Keratinocyte (primary cell): ENCODE results near the gene NID2. TPM values are rescaled to one million over a fixed set of nuclear protein-coding genes. Genes with fewer than 3 reads are reported as not detected.
A peak's percentile ranks its signal among the peaks of the same experiment; 100 is the strongest.

ENCODE experiments used
- DNase-seq: peaks from one replicate; pipeline ENCODE4 v3.0.0-alpha.2; 2011; ENCODE audit warnings: low read depth, missing footprints, low spot score
- FAIRE-seq: peaks from 2 replicates; lab custom pipeline; 2011; peaks lifted over from hg19 to GRCh38; lab: Jason Lieb, UNC
- H2AFZ ChIP-seq: 2 replicates; pipeline ENCODE4 v1.6.0; 2012; ENCODE audit warnings: low read length, control low read depth, inconsistent platforms; ENCODE audit not compliant: control insufficient read depth
- H3K27ac ChIP-seq: 2 replicates; pipeline ENCODE4 v1.5.1; 2011; ENCODE audit warnings: low read length; ENCODE audit not compliant: control insufficient read depth, insufficient read depth
- H3K27me3 ChIP-seq: 3 replicates; pipeline ENCODE4 v1.6.0; 2011; ENCODE audit warnings: low read length; ENCODE audit not compliant: control insufficient read depth, insufficient read depth; ENCODE audit errors: extremely low read depth
- H3K36me3 ChIP-seq, 2 experiments: 2 replicates in 1 of 2; 3 replicates in 1 of 2; pipeline ENCODE4 v1.5.1; 2011; ENCODE audit warnings: low read length in 2 of 2, mild to moderate bottlenecking in 1 of 2; ENCODE audit not compliant: control insufficient read depth in 2 of 2, insufficient read depth in 2 of 2; ENCODE audit errors: extremely low read depth in 1 of 2
- H3K4me1 ChIP-seq: 3 replicates; pipeline ENCODE4 v1.5.1; 2011; ENCODE audit warnings: low read length; ENCODE audit not compliant: control insufficient read depth, insufficient read depth; ENCODE audit errors: extremely low read depth
- H3K4me2 ChIP-seq: 3 replicates; pipeline ENCODE4 v1.6.0; 2011; ENCODE audit warnings: low read depth, low read length; ENCODE audit not compliant: control insufficient read depth, insufficient read depth; ENCODE audit errors: extremely low read depth
- H3K4me3 ChIP-seq, 3 experiments: fragments of 200-600 bp in 1 of 3; sonication (generic) in 1 of 3; 2 replicates in 2 of 3; 3 replicates in 1 of 3; pipeline ENCODE4 v1.5.1; 2011 to 2016; ENCODE audit warnings: low read length in 3 of 3, mild to moderate bottlenecking in 3 of 3, control low read depth in 2 of 3, inconsistent platforms in 1 of 3, low read depth in 1 of 3, mixed read lengths in 1 of 3, mixed run types in 1 of 3, moderate library complexity in 1 of 3; ENCODE audit not compliant: control insufficient read depth in 2 of 3, insufficient read depth in 2 of 3; ENCODE audit errors: extremely low read depth in 1 of 3
- H3K79me2 ChIP-seq: 2 replicates; pipeline ENCODE4 v1.6.0; 2012; ENCODE audit warnings: low read length; ENCODE audit not compliant: control insufficient read depth, insufficient read depth
- H3K9ac ChIP-seq: 3 replicates; pipeline ENCODE4 v1.6.0; 2011; ENCODE audit warnings: low read length; ENCODE audit not compliant: control insufficient read depth, insufficient read depth; ENCODE audit errors: extremely low read depth
- H3K9me1 ChIP-seq: 3 replicates; pipeline ENCODE4 v1.6.0; 2011; ENCODE audit warnings: low read length; ENCODE audit not compliant: control insufficient read depth, insufficient read depth; ENCODE audit errors: extremely low read depth
- H3K9me3 ChIP-seq: 2 replicates; pipeline ENCODE4 v1.5.1; 2012; ENCODE audit warnings: low read depth, low read length; ENCODE audit not compliant: control insufficient read depth
- H4K20me1 ChIP-seq: 3 replicates; pipeline ENCODE4 v1.6.0; 2011; ENCODE audit warnings: low read length; ENCODE audit not compliant: control insufficient read depth, insufficient read depth; ENCODE audit errors: extremely low read depth
- CTCF ChIP-seq, 3 experiments: IDR thresholded peaks in 1 of 3; conservative IDR thresholded peaks in 1 of 3; optimal IDR thresholded peaks in 1 of 3; 2 replicates in 2 of 3; 3 replicates in 1 of 3; pipeline versions ENCODE3 to v1.5.1; 2011; ENCODE audit warnings: low read length in 3 of 3, mild to moderate bottlenecking in 3 of 3, moderate library complexity in 2 of 3, control low read depth in 1 of 3, inconsistent platforms in 1 of 3; ENCODE audit not compliant: insufficient read depth in 2 of 3; ENCODE audit errors: extremely low read depth in 1 of 3
- EZH2 ChIP-seq: IDR thresholded peaks from one replicate; pipeline ENCODE4 v1.6.1; 2012; ENCODE audit warnings: inconsistent platforms, mild to moderate bottlenecking, low read length, moderate library complexity
- dilution Hi-C: fragments of 300-500 bp; cut with MboI; formaldehyde crosslinking; loops from one replicate; pipeline ENCODE4 v1.7.0; 2020; ENCODE audit warnings: low sequenced_read_pairs; ENCODE audit not compliant: extremely low pct_ligation_motif_present
- polyA plus RNA-seq, 5 experiments: library from polyadenylated mRNA; depleted of rRNA in 3 of 5; stranded (reverse) in 3 of 5; stranded (forward) in 1 of 5; unstranded in 1 of 5; fragments of >200 nt; gene quantifications; 1 replicate in 1 of 5; 2 replicates in 3 of 5; 3 replicates in 1 of 5; pipeline versions ENCODE4 v1.2.1 to v1.2.3, GENCODE V29; 2011 to 2012; ENCODE audit warnings: missing spikeins in 2 of 5, low read depth in 1 of 5, low replicate concordance in 1 of 5

NID2 gene
- polyA plus RNA-seq, 1 donor (not counting 4 experiments of a cell fraction or from before 2014, with no cell fraction given), result 1.7 TPM

- peaks cover 43% of the 10 kb centered on the region for H3K4me1 ChIP-seq
- TF ChIP-seq EZH2 (no peak), CTCF (optimal IDR thresholded peaks at IDR 0.05 in 1 of 3, IDR thresholded peaks at IDR 0.05 in 1 of 3, conservative IDR thresholded peaks at IDR 0.05 in 1 of 3; ENCODE audit: extremely low read depth in 1 of 3, insufficient read depth in 2 of 3, low read length in 3 of 3) (no peak)
- H3K9ac ChIP-seq, result no peak overlapping the region
Observed at GRCh38 chr14:52079239-52079959, 10.5 kb upstream of the NID2 start.

GRCh38 chr14:52078721-52079120, 9.9 kb upstream of the NID2 start:
- no peak overlapping the region for H3K9ac ChIP-seq
- H3K4me2 ChIP-seq, result peak overlapping the region; percentile 6

More at GRCh38 chr14:52079239-52079959, 10.5 kb upstream of the NID2 start:
- Histone ChIP-seq H3K4me2 (peak overlapping the region; percentile 57), H3K27me3 (no peaks in the 10 kb centered on the region), H3K79me2 (no peaks in the 10 kb centered on the region), H2AFZ (no peak overlapping the region), H3K36me3 (no peaks in the 10 kb centered on the region), H3K27ac (peak overlapping the region; percentile 55), H3K4me3 (no peak overlapping the region), H3K9me1 (no peaks in the 10 kb centered on the region), H4K20me1 (no peaks in the 10 kb centered on the region), H3K9me3 (no peaks in the 10 kb centered on the region)
- dilution Hi-C loops, result no loop called here
- DNase-seq (no peak), FAIRE-seq (peak; percentile 20)

More at GRCh38 chr14:52078721-52079120, 9.9 kb upstream of the NID2 start:
- Histone ChIP-seq H3K27me3 (no peaks in the 10 kb centered on the region), H2AFZ (no peak overlapping the region), H3K36me3 (no peaks in the 10 kb centered on the region), H3K27ac (no peak overlapping the region), H3K4me1 (peaks cover 43% of the 10 kb centered on the region), H3K9me1 (no peaks in the 10 kb centered on the region), H4K20me1 (no peaks in the 10 kb centered on the region), H3K9me3 (no peaks in the 10 kb centered on the region), H3K79me2 (no peaks in the 10 kb centered on the region), H3K4me3 (no peak overlapping the region)
- no peak for TF ChIP-seq EZH2
- TF ChIP-seq CTCF (optimal IDR thresholded peaks at IDR 0.05 in 1 of 3, IDR thresholded peaks at IDR 0.05 in 1 of 3, conservative IDR thresholded peaks at IDR 0.05 in 1 of 3; ENCODE audit: extremely low read depth in 1 of 3, insufficient read depth in 2 of 3, low read length in 3 of 3), result no peak
- DNase-seq (no peak), FAIRE-seq (no peak)
- dilution Hi-C loops, result no loop called here
